ENCODE results near the gene ARHGAP22.

ARHGAP22 gene

DNA sequence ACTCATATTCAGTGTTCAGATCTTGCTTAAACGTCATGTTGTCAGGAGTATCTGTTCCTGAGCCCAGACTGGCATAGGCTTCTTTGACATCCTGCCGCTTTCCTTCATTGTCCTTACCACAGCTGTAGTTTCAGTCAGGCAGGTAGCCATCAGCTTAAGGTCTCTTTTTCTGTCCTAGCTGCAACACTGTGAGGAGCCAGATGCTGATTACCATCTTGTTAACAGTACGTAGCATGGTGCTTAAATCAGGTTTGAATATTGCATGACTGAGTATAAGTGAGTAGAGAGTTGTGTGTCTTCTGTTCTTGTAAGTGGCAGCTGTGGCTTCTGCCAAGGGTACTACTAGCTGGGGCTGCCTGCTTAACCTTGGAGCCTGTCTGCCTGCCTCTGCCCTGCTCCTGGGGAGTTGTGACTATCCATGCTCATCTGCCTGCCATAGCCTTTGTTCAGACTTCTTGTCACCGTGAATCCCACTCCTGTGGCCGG is 205.8 kb downstream of the ARHGAP22 start:
- no peak overlapping the region for H3K4me3 ChIP-seq (replicated peaks in 1 of 2; ENCODE audit: low read depth in 2 of 2, low read length in 2 of 2)
- TF ChIP-seq, protein P1, sequence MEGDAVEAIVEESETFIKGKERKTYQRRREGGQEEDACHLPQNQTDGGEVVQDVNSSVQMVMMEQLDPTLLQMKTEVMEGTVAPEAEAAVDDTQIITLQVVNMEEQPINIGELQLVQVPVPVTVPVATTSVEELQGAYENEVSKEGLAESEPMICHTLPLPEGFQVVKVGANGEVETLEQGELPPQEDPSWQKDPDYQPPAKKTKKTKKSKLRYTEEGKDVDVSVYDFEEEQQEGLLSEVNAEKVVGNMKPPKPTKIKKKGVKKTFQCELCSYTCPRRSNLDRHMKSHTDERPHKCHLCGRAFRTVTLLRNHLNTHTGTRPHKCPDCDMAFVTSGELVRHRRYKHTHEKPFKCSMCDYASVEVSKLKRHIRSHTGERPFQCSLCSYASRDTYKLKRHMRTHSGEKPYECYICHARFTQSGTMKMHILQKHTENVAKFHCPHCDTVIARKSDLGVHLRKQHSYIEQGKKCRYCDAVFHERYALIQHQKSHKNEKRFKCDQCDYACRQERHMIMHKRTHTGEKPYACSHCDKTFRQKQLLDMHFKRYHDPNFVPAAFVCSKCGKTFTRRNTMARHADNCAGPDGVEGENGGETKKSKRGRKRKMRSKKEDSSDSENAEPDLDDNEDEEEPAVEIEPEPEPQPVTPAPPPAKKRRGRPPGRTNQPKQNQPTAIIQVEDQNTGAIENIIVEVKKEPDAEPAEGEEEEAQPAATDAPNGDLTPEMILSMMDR (IDR thresholded peaks at IDR 0.05; ENCODE audit: low read depth, low read length), result no peak
- no peak for DNase-seq (ENCODE audit: low read depth in 2 of 2)

DNA sequence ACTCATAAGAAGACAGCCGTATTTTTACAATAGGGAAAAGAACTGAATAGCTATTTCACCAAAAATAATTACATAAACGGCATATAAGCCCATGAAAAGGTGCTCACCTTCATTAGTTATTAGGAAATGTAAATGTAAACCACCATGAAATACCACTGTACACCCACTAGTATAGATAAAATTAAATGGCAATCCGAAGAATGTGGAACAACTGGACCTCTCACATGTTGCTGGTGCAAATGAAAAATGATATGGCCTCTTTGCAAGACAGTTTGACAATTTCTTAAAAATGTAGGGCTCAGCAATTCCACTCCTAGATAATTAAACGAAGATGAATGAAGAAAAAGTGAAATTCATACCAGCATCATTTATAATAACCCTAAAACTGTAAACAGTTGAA is 206.6 kb downstream of the ARHGAP22 start:
- DNase-seq (ENCODE audit: low read depth in 2 of 2), result no peak
- no peak overlapping the region for H3K4me3 ChIP-seq (replicated peaks in 1 of 2; ENCODE audit: low read depth in 2 of 2, low read length in 2 of 2)
- TF ChIP-seq, protein P1 (IDR thresholded peaks at IDR 0.05; ENCODE audit: low read depth, low read length), result no peak
